HL-60 (cell line): ENCODE results near the gene LIX1L.

Experiments used
- GABPA ChIP-seq: IDR thresholded peaks from 2 replicates; pipeline ENCODE4 v1.6.1; 2012; ENCODE audit warnings: low read depth
- POLR2AphosphoS5 ChIP-seq: IDR thresholded peaks from 2 replicates; pipeline ENCODE4 v1.6.1; 2012; ENCODE audit warnings: low read depth
- REST ChIP-seq: IDR thresholded peaks from 2 replicates; pipeline ENCODE4 v1.6.1; 2012; ENCODE audit warnings: low read depth; ENCODE audit not compliant: insufficient replicate concordance
- TF ChIP-seq, protein P1 (sequence below): IDR thresholded peaks from one replicate; pipeline ENCODE4 v1.5.1; 2011; ENCODE audit warnings: low read length, control low read depth, inconsistent platforms; ENCODE audit not compliant: insufficient read depth

DNA sequence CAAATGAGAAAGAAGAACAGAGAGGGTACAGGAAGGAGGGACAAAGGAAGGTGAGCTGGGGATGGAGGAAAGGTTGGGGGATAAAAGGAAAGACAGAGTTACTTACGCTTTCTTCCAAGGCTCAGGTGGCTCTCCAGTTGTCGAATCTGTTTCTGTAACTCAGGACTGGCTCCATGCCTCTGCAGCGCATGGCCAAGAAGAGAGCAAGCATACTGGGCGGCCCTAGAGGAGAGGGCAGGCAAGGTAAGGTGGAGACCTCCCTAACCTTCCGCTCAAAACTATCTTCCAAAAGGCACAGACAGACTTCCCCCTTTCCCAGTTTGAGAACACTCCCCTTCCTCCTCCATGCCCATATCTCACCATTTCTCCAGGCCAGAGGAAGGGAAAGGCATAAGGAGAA is 40.2 kb downstream of the LIX1L start:
- TF ChIP-seq GABPA = no peak
- TF ChIP-seq, protein P1, sequence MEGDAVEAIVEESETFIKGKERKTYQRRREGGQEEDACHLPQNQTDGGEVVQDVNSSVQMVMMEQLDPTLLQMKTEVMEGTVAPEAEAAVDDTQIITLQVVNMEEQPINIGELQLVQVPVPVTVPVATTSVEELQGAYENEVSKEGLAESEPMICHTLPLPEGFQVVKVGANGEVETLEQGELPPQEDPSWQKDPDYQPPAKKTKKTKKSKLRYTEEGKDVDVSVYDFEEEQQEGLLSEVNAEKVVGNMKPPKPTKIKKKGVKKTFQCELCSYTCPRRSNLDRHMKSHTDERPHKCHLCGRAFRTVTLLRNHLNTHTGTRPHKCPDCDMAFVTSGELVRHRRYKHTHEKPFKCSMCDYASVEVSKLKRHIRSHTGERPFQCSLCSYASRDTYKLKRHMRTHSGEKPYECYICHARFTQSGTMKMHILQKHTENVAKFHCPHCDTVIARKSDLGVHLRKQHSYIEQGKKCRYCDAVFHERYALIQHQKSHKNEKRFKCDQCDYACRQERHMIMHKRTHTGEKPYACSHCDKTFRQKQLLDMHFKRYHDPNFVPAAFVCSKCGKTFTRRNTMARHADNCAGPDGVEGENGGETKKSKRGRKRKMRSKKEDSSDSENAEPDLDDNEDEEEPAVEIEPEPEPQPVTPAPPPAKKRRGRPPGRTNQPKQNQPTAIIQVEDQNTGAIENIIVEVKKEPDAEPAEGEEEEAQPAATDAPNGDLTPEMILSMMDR = no peak
- no peak for TF ChIP-seq POLR2AphosphoS5
- TF ChIP-seq REST = no peak
